Activated CD4-positive, alpha-beta memory T cell treated with anti-CD3 and anti-CD28 coated beads, Interleukin-2, amount 10 ng/mL, durations not matched to agents 7 days and 5 days (primary cell): ENCODE results near the gene ERN2. TPM values are rescaled to one million over a fixed set of nuclear protein-coding genes. Genes with fewer than 3 reads are reported as not detected.
"Not testable (repeated sequence)": the region's sequence is repeated elsewhere in the genome, so short reads cannot be mapped to it uniquely, and the experiment has no call there.

Experiments
- CTCF ChIA-PET: fragments of 350-600 bp; sonication (Branson Sonifier 250); formaldehyde crosslinking; loops from one replicate; lab custom pipeline; 2021; ENCODE audit warnings: antibody characterized with exemption, inconsistent platforms; lab: Charles Lee
- POLR2A ChIA-PET: fragments of 350-600 bp; sonication (Branson Sonifier 250); formaldehyde crosslinking; loops from one replicate; lab custom pipeline; 2021; ENCODE audit warnings: antibody characterized with exemption; lab: Charles Lee
- DNase-seq: peaks from one replicate; pipeline ENCODE4 v3.0.0-alpha.2; 2020
- H3K27ac Mint-ChIP-seq: one replicate; pipeline ENCODE4 v1.8.0; 2021; ENCODE audit warnings: mild to moderate bottlenecking, mixed read lengths
- H3K27me3 Mint-ChIP-seq: one replicate; pipeline ENCODE4 v1.8.0; 2021; ENCODE audit warnings: mixed read lengths
- H3K36me3 Mint-ChIP-seq: one replicate; pipeline ENCODE4 v1.8.0; 2021; ENCODE audit warnings: low read depth, mixed read lengths
- H3K4me1 Mint-ChIP-seq: one replicate; pipeline ENCODE4 v1.8.0; 2021; ENCODE audit warnings: mixed read lengths
- H3K4me3 Mint-ChIP-seq: one replicate; pipeline ENCODE4 v1.8.0; 2021; ENCODE audit warnings: mild to moderate bottlenecking, mixed read lengths
- H3K9me3 Mint-ChIP-seq: one replicate; pipeline ENCODE4 v1.8.0; 2021; ENCODE audit warnings: mixed read lengths
- total RNA-seq, 2 experiments: library from RNA; stranded (reverse); gene quantifications; one replicate each; pipeline ENCODE4 v1.2.3, GENCODE V29; 2021

ERN2 gene
- total RNA-seq, result not detected

DNA sequence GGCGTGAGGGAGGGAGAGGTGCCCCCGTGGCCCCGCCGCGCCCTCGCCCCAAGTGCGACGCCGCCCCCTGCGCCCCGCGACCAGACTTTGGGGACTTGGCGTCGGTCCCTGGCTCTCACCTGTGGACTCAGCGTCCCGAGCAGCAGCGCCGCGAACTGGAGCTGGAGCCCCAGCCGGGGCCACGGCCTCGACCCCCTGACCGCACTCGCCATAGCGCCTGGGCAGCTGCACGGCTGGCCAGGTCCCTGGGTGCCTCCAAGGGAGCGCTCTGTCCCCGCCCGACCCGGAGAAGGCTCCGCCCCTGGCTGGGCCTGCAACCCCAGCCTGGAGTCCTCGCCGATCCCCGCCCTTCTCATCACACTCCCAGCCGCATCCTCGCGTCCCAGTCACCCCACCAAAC, at the start of gene ERN2:
TSS of gene ERN2 (minus strand) at position 247 of the 400 bp plus-strand sequence. CDS start at position 212, 35 bp downstream.
- Mint-ChIP-seq H3K4me3 (no peak within 1 kb of the TSS), H3K4me1 (peaks cover 3% of the 10 kb centered on the region), H3K36me3 (no peaks in the 10 kb centered on the region), H3K9me3 (peaks cover 13% of the 10 kb centered on the region), H3K27me3 (peaks cover 55% of the 10 kb centered on the region), H3K27ac (no peak within 1 kb of the TSS)
- CTCF ChIA-PET, result no interaction called here
- POLR2A ChIA-PET, result no interaction called here
- no peak for DNase-seq

- Mint-ChIP-seq H3K36me3 (no peaks in the 10 kb centered on the region), H3K4me3 (no peak overlapping the region), H3K27ac (no peak overlapping the region), H3K4me1 (no peaks in the 10 kb centered on the region), H3K27me3 (peaks cover 48% of the 10 kb centered on the region), H3K9me3 (no peaks in the 10 kb centered on the region)
- CTCF ChIA-PET, result no interaction called here
- no peak for DNase-seq
- POLR2A ChIA-PET, result no interaction called here
These were observed 45.1 kb upstream of the ERN2 start for GRCh38 chr16:23757937-23758619.

DNA sequence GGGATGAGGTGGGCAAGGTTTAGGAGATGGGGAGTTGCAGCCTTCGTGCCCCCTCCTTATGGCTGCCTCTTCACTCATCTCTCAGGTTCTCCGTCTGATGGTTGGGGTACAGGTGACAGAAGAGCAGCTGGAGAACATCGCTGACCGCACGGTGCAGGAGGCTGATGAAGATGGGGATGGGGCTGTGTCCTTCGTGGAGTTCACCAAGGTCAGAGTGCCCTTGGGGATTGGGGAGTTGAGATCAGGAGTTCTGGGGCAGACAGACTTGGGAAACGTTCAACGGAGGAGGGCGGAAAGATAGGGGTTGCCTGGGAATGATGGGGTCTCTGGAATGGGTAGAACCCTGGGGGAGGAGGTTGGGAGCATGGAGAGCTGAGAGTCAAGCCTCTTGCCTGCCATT, 44.1 kb upstream of the ERN2 start:
- ChIA-PET POLR2A (no interaction called here), CTCF (no interaction called here)
- no peak overlapping the region for H3K27ac Mint-ChIP-seq
- DNase-seq, result no peak
- H3K4me3 Mint-ChIP-seq, result no peak overlapping the region
- H3K9me3 Mint-ChIP-seq, result no peaks in the 10 kb centered on the region
- peaks cover 51% of the 10 kb centered on the region for H3K27me3 Mint-ChIP-seq
- no peaks in the 10 kb centered on the region for H3K4me1 Mint-ChIP-seq
- no peaks in the 10 kb centered on the region for H3K36me3 Mint-ChIP-seq

DNA sequence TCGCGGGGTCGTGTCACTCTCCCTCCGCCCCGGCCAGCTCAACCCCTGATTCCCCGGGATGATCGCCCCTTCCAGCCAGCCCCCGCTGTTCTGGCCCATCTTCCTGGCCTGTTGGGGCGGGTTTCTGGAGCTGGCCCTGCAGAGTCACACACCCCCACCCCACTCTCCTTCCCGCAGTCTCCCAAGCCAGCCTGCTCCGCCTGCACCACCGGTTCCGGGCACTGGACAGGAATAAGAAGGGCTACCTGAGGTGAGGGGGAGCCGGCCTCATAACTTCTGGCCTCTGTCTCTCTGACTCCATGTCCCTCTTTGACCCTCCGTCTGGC, 42.4 kb upstream of the ERN2 start:
- no peak overlapping the region for H3K4me3 Mint-ChIP-seq
- POLR2A ChIA-PET, result no interaction called here

DNA sequence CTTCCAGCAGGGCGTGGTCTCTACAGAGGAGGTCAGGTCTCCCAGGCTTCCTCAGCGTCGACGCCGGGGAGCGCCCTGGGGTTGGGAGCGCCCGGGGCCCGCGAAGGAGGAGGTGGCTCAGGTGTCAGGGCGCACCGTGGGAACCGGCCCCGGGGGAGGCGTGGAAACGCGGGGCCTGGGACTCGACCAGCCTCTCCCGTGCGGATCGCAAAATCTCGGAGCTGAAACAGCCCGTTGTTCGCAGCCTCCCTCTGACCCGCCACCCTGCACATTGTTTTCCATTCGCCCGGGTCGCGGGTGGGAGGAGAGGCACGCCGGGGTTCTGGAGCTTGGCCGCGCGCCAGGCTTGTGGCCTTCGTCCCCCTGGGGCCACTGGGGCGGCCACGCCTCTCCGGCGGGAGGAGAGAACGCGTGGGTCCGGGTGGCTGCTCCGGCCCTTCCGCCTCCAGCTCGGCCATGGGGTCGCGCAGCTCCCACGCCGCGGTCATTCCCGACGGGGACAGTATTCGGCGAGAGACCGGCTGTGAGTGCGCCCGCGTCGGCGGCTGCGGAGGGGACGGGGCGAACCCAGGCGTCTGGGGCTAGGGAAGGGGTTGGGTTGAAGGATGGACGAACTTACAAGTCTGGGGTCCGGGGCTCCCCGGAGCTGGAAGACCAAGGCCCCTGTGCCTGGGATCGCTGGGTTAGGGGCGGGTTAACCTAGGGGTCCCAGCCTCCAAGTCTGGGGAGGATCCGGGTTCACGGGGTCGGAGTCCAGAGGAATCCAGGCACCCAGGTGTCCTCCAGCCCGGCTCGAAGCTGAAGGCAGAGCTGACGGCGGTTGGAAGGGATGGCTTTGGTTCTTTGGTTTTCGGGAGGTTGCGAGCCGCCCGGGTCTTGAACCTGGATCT, 41.8 kb upstream of the ERN2 start, which contains the start of gene CHP2:
TSS of gene CHP2 (plus strand) at position 433 of the 890 bp plus-strand sequence. CDS start at position 457, 24 bp downstream.
- peaks cover 50% of the 10 kb centered on the region for H3K27me3 Mint-ChIP-seq
- POLR2A ChIA-PET, result no interaction called here

More for the DNA sequence above, 42.4 kb upstream of the ERN2 start:
- no peak for DNase-seq
- Mint-ChIP-seq H3K36me3 (no peaks in the 10 kb centered on the region), H3K27me3 (peaks cover 52% of the 10 kb centered on the region), H3K9me3 (no peaks in the 10 kb centered on the region), H3K27ac (no peak overlapping the region), H3K4me1 (no peaks in the 10 kb centered on the region)
- CTCF ChIA-PET, result no interaction called here

GRCh38 chr16:23753908-23754593, 41.0 kb upstream of the ERN2 start:
- Mint-ChIP-seq H3K27me3 (peaks cover 50% of the 10 kb centered on the region), H3K4me3 (no peak overlapping the region), H3K27ac (no peak overlapping the region), H3K36me3 (no peaks in the 10 kb centered on the region), H3K4me1 (no peaks in the 10 kb centered on the region), H3K9me3 (no peaks in the 10 kb centered on the region)
- ChIA-PET CTCF (interaction anchor here (1.6 kb wide), 1 partner anchor 8 kb away, joined by 3 read pairs; no protein-coding TSS in a partner anchor), POLR2A (no interaction called here)
- DNase-seq, result no peak

More for the DNA sequence above, 41.8 kb upstream of the ERN2 start, which contains the start of gene CHP2:
- Mint-ChIP-seq H3K27ac (no peak within 1 kb of the TSS), H3K36me3 (no peaks in the 10 kb centered on the region), H3K4me3 (no peak within 1 kb of the TSS), H3K4me1 (no peaks in the 10 kb centered on the region), H3K9me3 (no peaks in the 10 kb centered on the region)
- CTCF ChIA-PET, result interaction anchor here (1.6 kb wide), 1 partner anchor 9 kb away, joined by 3 read pairs; no protein-coding TSS in a partner anchor
- DNase-seq, result no peak

- H3K36me3 Mint-ChIP-seq, H3K4me1 Mint-ChIP-seq, H3K27ac Mint-ChIP-seq, DNase-seq, H3K4me3 Mint-ChIP-seq, POLR2A ChIA-PET, H3K9me3 Mint-ChIP-seq, CTCF ChIA-PET: not testable (repeated sequence)
- peaks cover 37% of the 10 kb centered on the region for H3K27me3 Mint-ChIP-seq
These were observed 38.0 kb upstream of the ERN2 start for GRCh38 chr16:23751053-23751452.

- H3K4me3 Mint-ChIP-seq, result no peak overlapping the region
- H3K9me3 Mint-ChIP-seq, result no peaks in the 10 kb centered on the region
- DNase-seq, result no peak
- H3K27ac Mint-ChIP-seq, result no peak overlapping the region
- CTCF ChIA-PET, result interaction anchor here (0.7 kb wide), 1 partner anchor 574 kb away, joined by 3 read pairs; no protein-coding TSS in a partner anchor
- H3K36me3 Mint-ChIP-seq, result no peaks in the 10 kb centered on the region
- no peaks in the 10 kb centered on the region for H3K4me1 Mint-ChIP-seq
- peaks cover 29% of the 10 kb centered on the region for H3K27me3 Mint-ChIP-seq
- POLR2A ChIA-PET, result no interaction called here
These were observed 35.6 kb upstream of the ERN2 start for GRCh38 chr16:23748630-23749029.

- CTCF ChIA-PET, result interaction anchor here (1.3 kb wide), 1 partner anchor 9 kb away, joined by 3 read pairs; the partner anchor contains the start of gene CHP2
- Mint-ChIP-seq H3K4me1 (no peaks in the 10 kb centered on the region), H3K27me3 (peaks cover 32% of the 10 kb centered on the region), H3K4me3 (no peak overlapping the region), H3K9me3 (no peaks in the 10 kb centered on the region), H3K27ac (no peak overlapping the region), H3K36me3 (no peaks in the 10 kb centered on the region)
- POLR2A ChIA-PET, result no interaction called here
- DNase-seq, result no peak
These were observed 32.2 kb upstream of the ERN2 start for GRCh38 chr16:23745263-23745662.

DNA sequence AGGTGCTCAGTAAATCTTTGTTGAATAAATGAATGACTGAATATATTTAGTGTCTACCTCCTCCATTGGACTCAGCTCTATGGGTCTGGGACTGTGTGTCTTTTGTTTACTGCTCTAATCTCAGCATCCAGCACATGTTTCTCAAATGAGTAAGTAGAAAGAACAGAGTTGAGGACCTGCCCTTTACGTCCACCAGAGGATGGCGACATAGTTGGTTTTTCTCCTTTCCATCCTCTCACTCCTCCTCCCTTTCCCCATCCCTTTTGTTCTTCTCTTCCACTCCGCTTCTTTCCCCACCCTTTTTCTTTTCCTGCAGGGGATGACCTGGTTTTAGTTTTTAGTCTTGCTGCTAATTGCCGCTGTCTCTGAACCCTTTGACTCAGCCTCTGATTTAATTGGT, 29.7 kb upstream of the ERN2 start:
- no peaks in the 10 kb centered on the region for H3K4me1 Mint-ChIP-seq
- POLR2A ChIA-PET, result no interaction called here
- H3K36me3 Mint-ChIP-seq, result no peaks in the 10 kb centered on the region
- H3K27ac Mint-ChIP-seq, result no peak overlapping the region
- peaks cover 42% of the 10 kb centered on the region for H3K27me3 Mint-ChIP-seq
- no peaks in the 10 kb centered on the region for H3K9me3 Mint-ChIP-seq
- no peak for DNase-seq
- no peak overlapping the region for H3K4me3 Mint-ChIP-seq
- CTCF ChIA-PET, result interaction anchor here (0.8 kb wide), 1 partner anchor 10 kb away, joined by 3 read pairs; no protein-coding TSS in a partner anchor

DNA sequence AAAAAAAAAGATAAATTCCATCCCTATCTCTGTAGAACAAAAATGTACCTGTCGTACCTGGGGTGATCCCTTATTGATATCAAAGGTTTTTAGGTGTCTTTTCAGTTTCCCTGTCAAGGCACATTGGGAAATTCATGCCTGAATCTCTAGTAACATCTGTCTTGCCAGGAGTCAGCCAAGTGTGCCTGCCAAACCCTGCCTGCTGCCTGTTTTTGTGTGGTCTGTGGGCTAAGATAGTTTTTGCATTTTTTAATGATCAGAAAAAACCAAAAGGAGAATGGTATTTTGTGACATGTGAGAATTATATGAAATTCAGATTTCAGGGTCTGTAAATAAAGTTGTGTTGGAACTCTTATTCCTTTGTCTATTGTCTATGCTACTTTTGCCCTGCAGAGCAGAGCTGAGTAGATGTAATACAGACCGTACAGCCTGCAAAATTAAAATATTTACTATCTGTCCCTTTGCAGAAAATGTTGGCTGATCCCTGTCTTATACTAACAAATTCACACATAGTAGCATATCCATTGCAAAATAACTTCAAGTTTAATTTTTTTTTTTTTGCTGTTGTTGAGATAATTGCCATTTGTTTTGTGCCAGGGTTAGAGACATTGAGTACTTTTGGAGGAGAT, 28.8 kb upstream of the ERN2 start:
- no peaks in the 10 kb centered on the region for H3K4me1 Mint-ChIP-seq
- H3K36me3 Mint-ChIP-seq, result no peaks in the 10 kb centered on the region
- H3K27ac Mint-ChIP-seq, result no peak overlapping the region
- CTCF ChIA-PET, result interaction anchor here (0.8 kb wide), 1 partner anchor 9 kb away, joined by 3 read pairs; no protein-coding TSS in a partner anchor
- DNase-seq, result no peak
- no peak overlapping the region for H3K4me3 Mint-ChIP-seq
- peaks cover 39% of the 10 kb centered on the region for H3K27me3 Mint-ChIP-seq
- no peaks in the 10 kb centered on the region for H3K9me3 Mint-ChIP-seq
- POLR2A ChIA-PET, result no interaction called here

- no peak for DNase-seq
- POLR2A ChIA-PET, result no interaction called here
These were observed 26.5 kb upstream of the ERN2 start for GRCh38 chr16:23739516-23739915.

More at GRCh38 chr16:23739516-23739915, 26.5 kb upstream of the ERN2 start:
- no peaks in the 10 kb centered on the region for H3K36me3 Mint-ChIP-seq
- no peak overlapping the region for H3K4me3 Mint-ChIP-seq
- H3K9me3 Mint-ChIP-seq, result no peaks in the 10 kb centered on the region
- H3K4me1 Mint-ChIP-seq, result peaks cover 4% of the 10 kb centered on the region
- H3K27ac Mint-ChIP-seq, result no peak overlapping the region
- CTCF ChIA-PET, result interaction anchor here (0.7 kb wide), 1 partner anchor 575 kb away, joined by 4 read pairs; no protein-coding TSS in a partner anchor
- H3K27me3 Mint-ChIP-seq, result peaks cover 28% of the 10 kb centered on the region
